GM23338 (cell line): ENCODE measurements around the gene CCDC63. TPM values are rescaled to one million over a fixed set of nuclear protein-coding genes. Genes with fewer than 3 reads are reported as not detected.

ENCODE experiments used
- ATAC-seq: fragments of 200-7000 bp; cut with Tn5 transposase; 3 replicates; pipeline ENCODE4 v1.9.1; 2020
- DNase-seq: peaks from one replicate; pipeline ENCODE4 v3.0.0-alpha.2; 2015; ENCODE audit warnings: low spot score
- H2AFZ ChIP-seq: fragments of 200-600 bp; sonication (generic); 2 replicates; pipeline ENCODE4 v1.8.0; 2016; ENCODE audit warnings: antibody characterized with exemption, mild to moderate bottlenecking, moderate library complexity
- H3F3A ChIP-seq: fragments of 200-600 bp; sonication (generic); replicated peaks from 2 replicates; pipeline ENCODE4 v1.8.0; 2017; ENCODE audit warnings: antibody characterized with exemption, mixed run types, low read depth
- H3K27ac ChIP-seq: fragments of 200-600 bp; sonication (generic); 2 replicates; pipeline ENCODE4 v1.6.1; 2016; ENCODE audit warnings: low read depth
- H3K27me3 ChIP-seq: fragments of 200-600 bp; sonication (generic); 2 replicates; pipeline ENCODE4 v1.8.0; 2016; ENCODE audit warnings: mild to moderate bottlenecking, mixed run types, moderate library complexity; ENCODE audit not compliant: insufficient read depth
- H3K36me3 ChIP-seq: fragments of 200-600 bp; sonication (generic); 2 replicates; pipeline ENCODE4 v1.8.0; 2016; ENCODE audit warnings: mild to moderate bottlenecking; ENCODE audit not compliant: insufficient read depth
- H3K4me1 ChIP-seq: fragments of 200-600 bp; sonication (generic); 2 replicates; pipeline ENCODE4 v1.8.0; 2016; ENCODE audit warnings: mild to moderate bottlenecking, moderate library complexity; ENCODE audit not compliant: insufficient read depth
- H3K4me2 ChIP-seq: fragments of 200-600 bp; sonication (generic); 2 replicates; pipeline ENCODE4 v1.7.1; 2017; ENCODE audit warnings: mixed run types
- H3K4me3 ChIP-seq: fragments of 200-600 bp; sonication (generic); 2 replicates; pipeline ENCODE4 v1.6.1; 2016; ENCODE audit warnings: mixed run types
- H3K79me2 ChIP-seq: fragments of 200-600 bp; sonication (generic); replicated peaks from 2 replicates; pipeline ENCODE4 v1.8.0; 2017; ENCODE audit warnings: mild to moderate bottlenecking; ENCODE audit not compliant: insufficient read depth
- H3K9me2 ChIP-seq: fragments of 200-600 bp; sonication (generic); 2 replicates; pipeline ENCODE4 v1.8.0; 2017; ENCODE audit not compliant: insufficient read depth
- H4K20me1 ChIP-seq: fragments of 200-600 bp; sonication (generic); replicated peaks from 2 replicates; pipeline ENCODE4 v1.8.0; 2017; ENCODE audit warnings: mild to moderate bottlenecking; ENCODE audit not compliant: insufficient read depth
- H3K27ac Mint-ChIP-seq: 2 replicates; pipeline ENCODE4 v1.8.0; 2020; ENCODE audit warnings: inconsistent platforms, mild to moderate bottlenecking, moderate library complexity, mixed read lengths
- H3K27me3 Mint-ChIP-seq: 3 replicates; pipeline ENCODE4 v1.8.0; 2022; ENCODE audit warnings: low read depth, mild to moderate bottlenecking, moderate library complexity, mixed read lengths, inconsistent platforms; ENCODE audit not compliant: insufficient read depth, poor library complexity
- H3K36me3 Mint-ChIP-seq: 3 replicates; pipeline ENCODE4 v1.8.0; 2021; ENCODE audit warnings: low read depth, mild to moderate bottlenecking, inconsistent platforms, moderate library complexity, mixed read lengths
- H3K4me1 Mint-ChIP-seq: 3 replicates; pipeline ENCODE4 v1.8.0; 2020; ENCODE audit warnings: mild to moderate bottlenecking, inconsistent platforms, mixed read lengths
- H3K4me3 Mint-ChIP-seq: 3 replicates; pipeline ENCODE4 v1.8.0; 2021; ENCODE audit warnings: moderate library complexity, mild to moderate bottlenecking, inconsistent platforms, mixed read lengths
- H3K9me3 Mint-ChIP-seq: 3 replicates; pipeline ENCODE4 v1.8.0; 2020; ENCODE audit warnings: moderate library complexity, mild to moderate bottlenecking, inconsistent platforms, mixed read lengths
- EZH2 ChIP-seq: fragments of 200-600 bp; sonication (generic); IDR thresholded peaks from one replicate; pipeline ENCODE4 v1.8.0; 2017; ENCODE audit warnings: antibody characterized with exemption, mild to moderate bottlenecking, low read depth; ENCODE audit not compliant: unreplicated experiment
- EZH2phosphoT487 ChIP-seq: fragments of 200-600 bp; sonication (generic); IDR thresholded peaks from one replicate; pipeline ENCODE4 v1.8.1; 2018; ENCODE audit warnings: antibody characterized with exemption; ENCODE audit not compliant: unreplicated experiment
- NANOG ChIP-seq: IDR thresholded peaks from 2 replicates; pipeline ENCODE4 v1.6.1; 2016; ENCODE audit warnings: antibody characterized with exemption, borderline replicate concordance
- ZNF114 ChIP-seq: fragments of 250-450 bp; sonication (Bioruptor Pico); IDR thresholded peaks from 2 replicates; pipeline ENCODE4 v1.5.0; 2020; ENCODE audit warnings: mild to moderate bottlenecking, moderate library complexity
- polyA plus RNA-seq: library from polyadenylated mRNA; unstranded; fragments of >200 nt; fragmentation: Nextera tagmentation; extraction: Ambion mirVana; gene quantifications from 2 replicates; pipeline ENCODE4 v1.2.1, GENCODE V29; 2016
- total RNA-seq: library from RNA; depleted of rRNA; stranded (reverse); fragments of >200 nt; shearing (Covaris generic); gene quantifications from 2 replicates; pipeline ENCODE4 v1.2.3, GENCODE V29; 2014
- TF ChIP-seq, protein P1 (sequence below): IDR thresholded peaks from one replicate; pipeline ENCODE4 v1.6.1; 2018; ENCODE audit warnings: antibody characterized with exemption; ENCODE audit not compliant: unreplicated experiment
- TF ChIP-seq, protein P2 (sequence below): IDR thresholded peaks from 2 replicates; pipeline ENCODE4 v1.6.1; 2016; ENCODE audit warnings: antibody characterized with exemption
- TF ChIP-seq, protein P3 (sequence below): fragments of 250-450 bp; sonication (Bioruptor Pico); IDR thresholded peaks from 2 replicates; pipeline ENCODE4 v1.5.0; 2020; ENCODE audit warnings: mild to moderate bottlenecking, moderate library complexity

The CCDC63 gene
- total and polyA plus RNA-seq, 2 experiments from 2014 or later: 1.8 TPM; not detected in 1

DNA sequence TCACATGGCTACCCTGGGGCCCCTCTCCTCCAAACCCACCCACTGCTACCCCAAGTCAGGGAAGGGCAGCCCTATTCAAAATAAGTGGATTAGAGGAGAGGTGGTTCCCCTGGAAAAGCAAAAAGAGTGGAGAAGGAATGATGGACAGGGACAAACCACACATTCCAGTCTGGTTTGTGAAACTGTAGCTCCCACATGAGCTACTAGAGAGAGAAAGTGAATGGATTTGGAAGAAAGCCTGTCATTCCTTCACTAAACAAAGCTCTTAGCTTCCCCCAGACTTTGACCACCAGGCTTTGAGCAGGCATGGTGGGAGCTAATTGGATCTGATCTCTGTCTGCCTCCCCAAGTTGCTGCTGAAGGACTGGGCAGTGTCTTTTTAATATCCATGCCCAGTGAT lies 28.0 kb downstream of the CCDC63 start (continued):
- TF ChIP-seq, protein P1, sequence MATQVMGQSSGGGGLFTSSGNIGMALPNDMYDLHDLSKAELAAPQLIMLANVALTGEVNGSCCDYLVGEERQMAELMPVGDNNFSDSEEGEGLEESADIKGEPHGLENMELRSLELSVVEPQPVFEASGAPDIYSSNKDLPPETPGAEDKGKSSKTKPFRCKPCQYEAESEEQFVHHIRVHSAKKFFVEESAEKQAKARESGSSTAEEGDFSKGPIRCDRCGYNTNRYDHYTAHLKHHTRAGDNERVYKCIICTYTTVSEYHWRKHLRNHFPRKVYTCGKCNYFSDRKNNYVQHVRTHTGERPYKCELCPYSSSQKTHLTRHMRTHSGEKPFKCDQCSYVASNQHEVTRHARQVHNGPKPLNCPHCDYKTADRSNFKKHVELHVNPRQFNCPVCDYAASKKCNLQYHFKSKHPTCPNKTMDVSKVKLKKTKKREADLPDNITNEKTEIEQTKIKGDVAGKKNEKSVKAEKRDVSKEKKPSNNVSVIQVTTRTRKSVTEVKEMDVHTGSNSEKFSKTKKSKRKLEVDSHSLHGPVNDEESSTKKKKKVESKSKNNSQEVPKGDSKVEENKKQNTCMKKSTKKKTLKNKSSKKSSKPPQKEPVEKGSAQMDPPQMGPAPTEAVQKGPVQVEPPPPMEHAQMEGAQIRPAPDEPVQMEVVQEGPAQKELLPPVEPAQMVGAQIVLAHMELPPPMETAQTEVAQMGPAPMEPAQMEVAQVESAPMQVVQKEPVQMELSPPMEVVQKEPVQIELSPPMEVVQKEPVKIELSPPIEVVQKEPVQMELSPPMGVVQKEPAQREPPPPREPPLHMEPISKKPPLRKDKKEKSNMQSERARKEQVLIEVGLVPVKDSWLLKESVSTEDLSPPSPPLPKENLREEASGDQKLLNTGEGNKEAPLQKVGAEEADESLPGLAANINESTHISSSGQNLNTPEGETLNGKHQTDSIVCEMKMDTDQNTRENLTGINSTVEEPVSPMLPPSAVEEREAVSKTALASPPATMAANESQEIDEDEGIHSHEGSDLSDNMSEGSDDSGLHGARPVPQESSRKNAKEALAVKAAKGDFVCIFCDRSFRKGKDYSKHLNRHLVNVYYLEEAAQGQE: no peak
- TF ChIP-seq EZH2phosphoT487 (no peak), EZH2 (no peak), ZNF114 (no peak), NANOG (no peak)

DNA sequence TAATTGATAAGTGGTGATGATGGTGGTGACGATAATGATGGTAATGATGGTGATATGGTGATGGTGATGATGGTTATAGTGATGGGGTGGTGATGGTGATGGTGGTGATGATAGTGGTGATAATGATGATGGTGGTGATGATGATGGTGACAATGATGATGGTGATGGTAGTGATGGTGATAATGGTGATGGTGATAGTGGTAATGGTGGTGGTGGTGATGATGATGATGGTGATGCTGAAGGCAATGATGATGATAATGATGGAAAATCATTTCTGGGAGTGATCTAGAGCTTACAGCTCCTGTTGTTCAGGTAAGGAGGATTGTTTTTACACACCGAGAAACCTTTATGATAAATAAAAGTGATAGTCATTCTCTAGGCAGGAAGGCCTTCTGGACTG lies 33.9 kb downstream of the CCDC63 start:
- H3K27me3 Mint-ChIP-seq: peaks cover 3% of the 10 kb centered on the region
- H4K20me1 ChIP-seq: no peaks in the 10 kb centered on the region
- no peaks in the 10 kb centered on the region; the same call in 2 of the 3 replicates for H3K36me3 Mint-ChIP-seq
- no peaks in the 10 kb centered on the region for H3K4me1 Mint-ChIP-seq
- H3F3A ChIP-seq: no peaks in the 10 kb centered on the region
- H3K4me1 ChIP-seq: no peaks in the 10 kb centered on the region
- no peak overlapping the region for H3K4me3 Mint-ChIP-seq
- no peak for DNase-seq
- H3K27ac ChIP-seq: no peak overlapping the region
- no peak overlapping the region for H2AFZ ChIP-seq
- H3K36me3 ChIP-seq: no peaks in the 10 kb centered on the region
- H3K79me2 ChIP-seq: no peaks in the 10 kb centered on the region
- H3K27ac Mint-ChIP-seq: no peak overlapping the region
- H3K9me3 Mint-ChIP-seq: peaks cover 4% of the 10 kb centered on the region; the same call in 1 of the 3 replicates
- H3K4me2 ChIP-seq: no peak overlapping the region
- H3K4me3 ChIP-seq: no peak overlapping the region
- TF ChIP-seq, protein P2, sequence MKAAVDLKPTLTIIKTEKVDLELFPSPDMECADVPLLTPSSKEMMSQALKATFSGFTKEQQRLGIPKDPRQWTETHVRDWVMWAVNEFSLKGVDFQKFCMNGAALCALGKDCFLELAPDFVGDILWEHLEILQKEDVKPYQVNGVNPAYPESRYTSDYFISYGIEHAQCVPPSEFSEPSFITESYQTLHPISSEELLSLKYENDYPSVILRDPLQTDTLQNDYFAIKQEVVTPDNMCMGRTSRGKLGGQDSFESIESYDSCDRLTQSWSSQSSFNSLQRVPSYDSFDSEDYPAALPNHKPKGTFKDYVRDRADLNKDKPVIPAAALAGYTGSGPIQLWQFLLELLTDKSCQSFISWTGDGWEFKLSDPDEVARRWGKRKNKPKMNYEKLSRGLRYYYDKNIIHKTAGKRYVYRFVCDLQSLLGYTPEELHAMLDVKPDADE: no peak
- TF ChIP-seq, protein P3, sequence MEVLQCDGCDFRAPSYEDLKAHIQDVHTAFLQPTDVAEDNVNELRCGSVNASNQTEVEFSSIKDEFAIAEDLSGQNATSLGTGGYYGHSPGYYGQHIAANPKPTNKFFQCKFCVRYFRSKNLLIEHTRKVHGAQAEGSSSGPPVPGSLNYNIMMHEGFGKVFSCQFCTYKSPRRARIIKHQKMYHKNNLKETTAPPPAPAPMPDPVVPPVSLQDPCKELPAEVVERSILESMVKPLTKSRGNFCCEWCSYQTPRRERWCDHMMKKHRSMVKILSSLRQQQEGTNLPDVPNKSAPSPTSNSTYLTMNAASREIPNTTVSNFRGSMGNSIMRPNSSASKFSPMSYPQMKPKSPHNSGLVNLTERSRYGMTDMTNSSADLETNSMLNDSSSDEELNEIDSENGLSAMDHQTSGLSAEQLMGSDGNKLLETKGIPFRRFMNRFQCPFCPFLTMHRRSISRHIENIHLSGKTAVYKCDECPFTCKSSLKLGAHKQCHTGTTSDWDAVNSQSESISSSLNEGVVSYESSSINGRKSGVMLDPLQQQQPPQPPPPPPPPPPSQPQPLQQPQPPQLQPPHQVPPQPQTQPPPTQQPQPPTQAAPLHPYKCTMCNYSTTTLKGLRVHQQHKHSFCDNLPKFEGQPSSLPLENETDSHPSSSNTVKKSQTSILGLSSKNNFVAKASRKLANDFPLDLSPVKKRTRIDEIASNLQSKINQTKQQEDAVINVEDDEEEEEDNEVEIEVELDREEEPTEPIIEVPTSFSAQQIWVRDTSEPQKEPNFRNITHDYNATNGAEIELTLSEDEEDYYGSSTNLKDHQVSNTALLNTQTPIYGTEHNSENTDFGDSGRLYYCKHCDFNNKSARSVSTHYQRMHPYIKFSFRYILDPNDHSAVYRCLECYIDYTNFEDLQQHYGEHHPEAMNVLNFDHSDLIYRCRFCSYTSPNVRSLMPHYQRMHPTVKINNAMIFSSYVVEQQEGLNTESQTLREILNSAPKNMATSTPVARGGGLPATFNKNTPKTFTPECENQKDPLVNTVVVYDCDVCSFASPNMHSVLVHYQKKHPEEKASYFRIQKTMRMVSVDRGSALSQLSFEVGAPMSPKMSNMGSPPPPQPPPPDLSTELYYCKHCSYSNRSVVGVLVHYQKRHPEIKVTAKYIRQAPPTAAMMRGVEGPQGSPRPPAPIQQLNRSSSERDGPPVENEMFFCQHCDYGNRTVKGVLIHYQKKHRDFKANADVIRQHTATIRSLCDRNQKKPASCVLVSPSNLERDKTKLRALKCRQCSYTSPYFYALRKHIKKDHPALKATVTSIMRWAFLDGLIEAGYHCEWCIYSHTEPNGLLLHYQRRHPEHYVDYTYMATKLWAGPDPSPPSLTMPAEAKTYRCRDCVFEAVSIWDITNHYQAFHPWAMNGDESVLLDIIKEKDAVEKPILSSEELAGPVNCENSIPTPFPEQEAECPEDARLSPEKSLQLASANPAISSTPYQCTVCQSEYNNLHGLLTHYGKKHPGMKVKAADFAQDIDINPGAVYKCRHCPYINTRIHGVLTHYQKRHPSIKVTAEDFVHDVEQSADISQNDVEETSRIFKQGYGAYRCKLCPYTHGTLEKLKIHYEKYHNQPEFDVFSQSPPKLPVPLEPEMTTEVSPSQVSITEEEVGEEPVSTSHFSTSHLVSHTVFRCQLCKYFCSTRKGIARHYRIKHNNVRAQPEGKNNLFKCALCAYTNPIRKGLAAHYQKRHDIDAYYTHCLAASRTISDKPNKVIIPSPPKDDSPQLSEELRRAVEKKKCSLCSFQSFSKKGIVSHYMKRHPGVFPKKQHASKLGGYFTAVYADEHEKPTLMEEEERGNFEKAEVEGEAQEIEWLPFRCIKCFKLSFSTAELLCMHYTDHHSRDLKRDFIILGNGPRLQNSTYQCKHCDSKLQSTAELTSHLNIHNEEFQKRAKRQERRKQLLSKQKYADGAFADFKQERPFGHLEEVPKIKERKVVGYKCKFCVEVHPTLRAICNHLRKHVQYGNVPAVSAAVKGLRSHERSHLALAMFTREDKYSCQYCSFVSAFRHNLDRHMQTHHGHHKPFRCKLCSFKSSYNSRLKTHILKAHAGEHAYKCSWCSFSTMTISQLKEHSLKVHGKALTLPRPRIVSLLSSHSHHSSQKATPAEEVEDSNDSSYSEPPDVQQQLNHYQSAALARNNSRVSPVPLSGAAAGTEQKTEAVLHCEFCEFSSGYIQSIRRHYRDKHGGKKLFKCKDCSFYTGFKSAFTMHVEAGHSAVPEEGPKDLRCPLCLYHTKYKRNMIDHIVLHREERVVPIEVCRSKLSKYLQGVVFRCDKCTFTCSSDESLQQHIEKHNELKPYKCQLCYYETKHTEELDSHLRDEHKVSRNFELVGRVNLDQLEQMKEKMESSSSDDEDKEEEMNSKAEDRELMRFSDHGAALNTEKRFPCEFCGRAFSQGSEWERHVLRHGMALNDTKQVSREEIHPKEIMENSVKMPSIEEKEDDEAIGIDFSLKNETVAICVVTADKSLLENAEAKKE (CRISPR knock-in tag): no peak
- ATAC-seq: no peak
- no peaks in the 10 kb centered on the region for H3K9me2 ChIP-seq
- H3K27me3 ChIP-seq: no peaks in the 10 kb centered on the region
